Measurements from ENCODE around the gene GPR37. TPM values are rescaled to one million over a fixed set of nuclear protein-coding genes. Genes with fewer than 3 reads are reported as not detected.

Gene GPR37
- total and polyA plus RNA-seq, 8 donors: 0.80 to 3.9 (median 1.9) TPM

DNA sequence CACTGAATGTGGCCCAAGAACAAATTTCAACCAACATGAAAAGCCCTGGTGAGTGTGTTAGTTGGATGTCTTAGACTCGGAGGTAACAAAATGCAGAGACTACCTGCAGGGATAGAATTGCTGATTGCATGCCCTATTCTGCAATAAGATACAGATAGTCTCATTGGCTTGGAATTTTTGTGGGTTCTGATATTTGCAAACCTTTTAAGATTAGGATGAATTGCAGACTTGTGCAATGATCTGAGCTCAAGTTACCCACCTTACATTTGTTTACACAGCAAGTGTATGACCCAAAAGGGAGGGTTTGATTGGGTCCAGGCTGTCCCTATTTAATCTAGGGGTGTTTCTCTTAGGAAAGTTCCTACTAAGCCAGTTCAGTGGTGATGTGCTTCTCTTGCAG lies 45.4 kb downstream of the GPR37 start:
- no peaks in the 10 kb centered on the region for H3K36me3 ChIP-seq
- ATAC-seq: no peak
- no peak for DNase-seq
- no peaks in the 10 kb centered on the region for H3K27me3 ChIP-seq
- TF ChIP-seq, protein P1, sequence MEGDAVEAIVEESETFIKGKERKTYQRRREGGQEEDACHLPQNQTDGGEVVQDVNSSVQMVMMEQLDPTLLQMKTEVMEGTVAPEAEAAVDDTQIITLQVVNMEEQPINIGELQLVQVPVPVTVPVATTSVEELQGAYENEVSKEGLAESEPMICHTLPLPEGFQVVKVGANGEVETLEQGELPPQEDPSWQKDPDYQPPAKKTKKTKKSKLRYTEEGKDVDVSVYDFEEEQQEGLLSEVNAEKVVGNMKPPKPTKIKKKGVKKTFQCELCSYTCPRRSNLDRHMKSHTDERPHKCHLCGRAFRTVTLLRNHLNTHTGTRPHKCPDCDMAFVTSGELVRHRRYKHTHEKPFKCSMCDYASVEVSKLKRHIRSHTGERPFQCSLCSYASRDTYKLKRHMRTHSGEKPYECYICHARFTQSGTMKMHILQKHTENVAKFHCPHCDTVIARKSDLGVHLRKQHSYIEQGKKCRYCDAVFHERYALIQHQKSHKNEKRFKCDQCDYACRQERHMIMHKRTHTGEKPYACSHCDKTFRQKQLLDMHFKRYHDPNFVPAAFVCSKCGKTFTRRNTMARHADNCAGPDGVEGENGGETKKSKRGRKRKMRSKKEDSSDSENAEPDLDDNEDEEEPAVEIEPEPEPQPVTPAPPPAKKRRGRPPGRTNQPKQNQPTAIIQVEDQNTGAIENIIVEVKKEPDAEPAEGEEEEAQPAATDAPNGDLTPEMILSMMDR (IDR thresholded peaks at IDR 0.05): no peak
- H3K4me1 ChIP-seq: no peaks in the 10 kb centered on the region
- no peak overlapping the region for H3K4me3 ChIP-seq
- intact Hi-C loops (cut with DNase I): no loop called here
- WGBS, 2 donors: 49 to 60% methylated on average over 1 of the region's 1 CpG
- FAIRE-seq: no peak
- H3K9me3 ChIP-seq: no peaks in the 10 kb centered on the region
- no peak overlapping the region for H3K27ac ChIP-seq

DNA sequence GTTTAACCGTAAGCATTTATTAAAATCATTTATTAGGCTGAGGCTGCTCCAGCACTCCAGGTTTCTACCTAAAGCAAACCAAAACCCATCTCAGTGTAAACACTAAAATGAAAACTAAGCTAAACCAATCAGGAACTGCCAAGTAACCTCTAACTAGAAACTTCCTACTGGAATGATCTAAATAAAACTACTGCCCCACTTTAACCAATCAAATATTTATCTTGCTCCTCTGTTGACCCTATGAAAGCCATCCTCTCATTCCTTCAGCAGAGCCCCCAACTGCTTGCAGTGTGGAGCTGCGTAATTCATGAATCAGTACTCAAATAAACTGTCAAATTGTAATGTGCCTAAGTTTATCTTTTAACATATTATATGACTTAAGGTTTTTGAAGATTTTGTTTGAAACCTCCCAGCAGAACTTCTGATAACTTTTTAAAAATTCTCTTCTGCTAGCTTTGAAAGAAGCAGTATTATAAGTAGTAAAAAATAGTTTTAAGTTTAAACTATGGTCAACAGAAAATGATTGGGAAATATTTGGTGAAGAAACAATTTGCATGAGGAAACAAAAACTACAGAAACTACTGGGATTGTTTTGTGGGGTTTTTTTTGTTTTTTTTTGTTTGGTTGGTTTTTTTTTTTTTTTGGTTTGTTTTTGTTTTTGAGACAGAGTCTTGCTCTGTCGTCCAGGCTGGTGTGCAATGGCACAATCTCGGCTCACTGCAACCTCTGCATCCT lies 47.4 kb downstream of the GPR37 start:
- FAIRE-seq (no peak), ATAC-seq (no peak), DNase-seq (no peak)
- Histone ChIP-seq H3K4me1 (no peaks in the 10 kb centered on the region), H3K27ac (no peak overlapping the region), H3K36me3 (no peaks in the 10 kb centered on the region), H3K4me3 (no peak overlapping the region), H3K27me3 (no peaks in the 10 kb centered on the region), H3K9me3 (no peaks in the 10 kb centered on the region)
- TF ChIP-seq, protein P1 (IDR thresholded peaks at IDR 0.05): no peak
- intact Hi-C loops (cut with DNase I): no loop called here
- WGBS, 2 donors: 63 to 71% methylated on average over 4 of the region's 4 CpGs

DNA sequence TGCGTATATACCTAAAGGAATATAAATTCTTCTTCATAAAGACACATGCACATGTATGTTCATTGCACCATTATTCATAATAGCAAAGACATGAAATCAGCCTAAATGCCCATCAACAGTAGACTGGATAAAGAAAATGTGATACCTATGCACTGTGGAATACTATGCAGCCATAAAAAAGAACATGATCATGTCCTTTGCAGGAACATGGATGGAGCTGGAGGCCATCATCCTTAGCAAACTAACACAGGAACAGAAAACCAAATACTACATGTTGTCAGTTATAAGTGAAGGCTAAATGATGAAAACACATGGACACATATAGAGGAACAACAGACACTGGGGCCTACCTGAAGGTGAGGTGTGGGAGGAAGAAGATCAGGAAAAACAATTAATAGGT lies 48.7 kb downstream of the GPR37 start:
- no peak for DNase-seq
- FAIRE-seq: no peak
- 94 to 97% methylated on average over 1 of the region's 1 CpG for WGBS, 2 donors
- Histone ChIP-seq H3K27ac (no peak overlapping the region), H3K4me1 (no peaks in the 10 kb centered on the region), H3K27me3 (no peaks in the 10 kb centered on the region), H3K4me3 (no peak overlapping the region), H3K9me3 (no peaks in the 10 kb centered on the region), H3K36me3 (no peaks in the 10 kb centered on the region)
- TF ChIP-seq, protein P1 (IDR thresholded peaks at IDR 0.05): no peak
- intact Hi-C loops (cut with DNase I): no loop called here
- no peak for ATAC-seq

DNA sequence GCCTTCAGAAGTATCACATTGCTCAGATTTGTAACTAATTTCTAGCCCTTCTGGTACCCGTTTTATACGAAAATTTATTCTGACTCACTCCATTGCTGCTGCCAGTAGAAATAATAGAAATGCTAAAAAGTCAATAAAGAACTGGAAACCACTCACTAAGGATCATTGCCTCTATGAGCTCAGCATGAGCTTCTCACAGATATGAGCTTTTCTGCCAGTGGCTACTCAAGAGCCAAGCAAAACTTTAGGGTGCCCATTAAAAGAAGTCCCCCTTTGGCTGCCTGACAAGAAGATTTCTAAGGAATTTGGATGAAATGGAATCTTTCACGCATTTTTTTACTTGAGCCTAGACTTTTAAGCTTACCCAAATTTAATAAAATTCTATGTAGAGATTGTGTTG lies 52.5 kb downstream of the GPR37 start:
- Histone ChIP-seq H3K27ac (no peak overlapping the region), H3K4me1 (no peaks in the 10 kb centered on the region), H3K36me3 (no peaks in the 10 kb centered on the region), H3K9me3 (no peaks in the 10 kb centered on the region), H3K27me3 (no peaks in the 10 kb centered on the region), H3K4me3 (no peak overlapping the region)
- intact Hi-C loops (cut with DNase I): no loop called here
- 52 to 65% methylated on average over 3 of the region's 3 CpGs for WGBS, 2 donors
- FAIRE-seq (no peak), DNase-seq (no peak), ATAC-seq (no peak)
- TF ChIP-seq, protein P1 (IDR thresholded peaks at IDR 0.05): no peak

- intact Hi-C loops (cut with DNase I): no loop called here
- Histone ChIP-seq H3K36me3 (no peaks in the 10 kb centered on the region), H3K9me3 (peaks cover 0 to 5% (median 0%) of the 10 kb centered on the region in 4 donors), H3K4me3 (no peak overlapping the region), H3K27me3 (no peaks in the 10 kb centered on the region), H3K27ac (no peak overlapping the region), H3K4me1 (no peaks in the 10 kb centered on the region)
- TF ChIP-seq, protein P1 (IDR thresholded peaks at IDR 0.05): no peak
- DNase-seq: no peak
- no peak for FAIRE-seq
- no peak for ATAC-seq
Measured at GRCh38 chr7:124712017-124712416, 53.6 kb downstream of the GPR37 start.
